AG09309 (cell line): Measurements from ENCODE around the gene CABP4.

Source experiments
- DNase-seq: peaks from one replicate; pipeline ENCODE4 v3.0.0-alpha.2; 2010; ENCODE audit warnings: low read depth
- H3K4me3 ChIP-seq: 2 replicates; pipeline ENCODE4 v1.5.1; 2011; ENCODE audit warnings: mild to moderate bottlenecking, low read depth, low read length, moderate library complexity; ENCODE audit not compliant: control insufficient read depth
- TF ChIP-seq, protein P1 (sequence below): IDR thresholded peaks from 2 replicates; pipeline ENCODE4 v1.5.1; 2011; ENCODE audit warnings: mild to moderate bottlenecking, low read depth, low read length, inconsistent platforms; ENCODE audit not compliant: insufficient read depth, control insufficient read depth; ENCODE audit errors: missing control alignments

The CABP4 gene

DNA sequence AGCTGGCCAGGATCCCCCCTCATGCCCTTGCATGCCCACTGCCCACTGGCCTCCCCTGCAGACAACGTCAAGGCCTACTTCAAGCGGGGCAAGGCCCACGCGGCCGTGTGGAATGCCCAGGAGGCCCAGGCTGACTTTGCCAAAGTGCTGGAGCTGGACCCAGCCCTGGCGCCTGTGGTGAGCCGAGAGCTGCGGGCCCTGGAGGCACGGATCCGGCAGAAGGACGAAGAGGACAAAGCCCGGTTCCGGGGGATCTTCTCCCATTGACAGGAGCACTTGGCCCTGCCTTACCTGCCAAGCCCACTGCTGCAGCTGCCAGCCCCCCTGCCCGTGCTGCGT is 35.5 kb downstream of the CABP4 start:
- no peak overlapping the region for H3K4me3 ChIP-seq
- TF ChIP-seq, protein P1, sequence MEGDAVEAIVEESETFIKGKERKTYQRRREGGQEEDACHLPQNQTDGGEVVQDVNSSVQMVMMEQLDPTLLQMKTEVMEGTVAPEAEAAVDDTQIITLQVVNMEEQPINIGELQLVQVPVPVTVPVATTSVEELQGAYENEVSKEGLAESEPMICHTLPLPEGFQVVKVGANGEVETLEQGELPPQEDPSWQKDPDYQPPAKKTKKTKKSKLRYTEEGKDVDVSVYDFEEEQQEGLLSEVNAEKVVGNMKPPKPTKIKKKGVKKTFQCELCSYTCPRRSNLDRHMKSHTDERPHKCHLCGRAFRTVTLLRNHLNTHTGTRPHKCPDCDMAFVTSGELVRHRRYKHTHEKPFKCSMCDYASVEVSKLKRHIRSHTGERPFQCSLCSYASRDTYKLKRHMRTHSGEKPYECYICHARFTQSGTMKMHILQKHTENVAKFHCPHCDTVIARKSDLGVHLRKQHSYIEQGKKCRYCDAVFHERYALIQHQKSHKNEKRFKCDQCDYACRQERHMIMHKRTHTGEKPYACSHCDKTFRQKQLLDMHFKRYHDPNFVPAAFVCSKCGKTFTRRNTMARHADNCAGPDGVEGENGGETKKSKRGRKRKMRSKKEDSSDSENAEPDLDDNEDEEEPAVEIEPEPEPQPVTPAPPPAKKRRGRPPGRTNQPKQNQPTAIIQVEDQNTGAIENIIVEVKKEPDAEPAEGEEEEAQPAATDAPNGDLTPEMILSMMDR = no peak
- DNase-seq = no peak

DNA sequence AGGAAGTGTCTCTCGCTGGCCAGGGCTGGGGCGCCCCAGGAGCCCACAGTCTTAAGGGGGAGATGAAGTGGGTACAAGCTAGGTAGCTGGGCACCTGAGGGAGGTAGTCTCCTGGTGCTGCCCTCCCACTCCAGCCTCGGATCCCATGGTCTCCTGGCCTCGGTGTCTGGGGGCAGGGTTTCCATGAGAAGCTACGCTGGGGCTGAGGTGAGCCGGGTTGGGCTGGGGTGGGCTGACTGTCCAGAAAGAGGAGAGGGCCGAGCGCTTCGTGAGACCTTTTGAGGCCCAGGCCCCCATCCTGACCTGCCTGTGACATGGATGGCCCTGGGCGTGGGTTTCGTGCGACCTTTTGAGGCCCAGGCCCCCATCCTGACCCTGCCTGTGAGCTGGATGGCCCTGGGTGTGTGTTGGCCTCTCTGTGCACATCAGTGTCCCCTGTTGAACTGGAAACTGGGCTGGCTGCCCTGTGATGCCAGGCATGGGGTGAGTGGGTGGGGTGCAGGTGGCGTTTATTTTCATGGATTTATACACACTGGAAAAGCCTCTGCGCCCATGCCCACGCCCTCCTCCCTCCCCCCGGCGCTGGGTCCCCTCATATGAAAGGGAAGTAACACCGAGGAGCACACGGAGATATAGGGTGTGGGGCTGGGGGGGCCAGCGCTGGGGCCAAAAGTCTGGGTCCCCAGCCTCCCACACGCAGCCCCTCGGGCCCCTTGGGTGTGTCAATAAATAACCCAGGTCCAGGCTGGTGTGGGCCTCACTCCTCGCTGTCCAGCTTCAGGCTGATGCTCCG is 36.3 kb downstream of the CABP4 start:
- DNase-seq = no peak
- H3K4me3 ChIP-seq = no peak overlapping the region
- TF ChIP-seq, protein P1 = no peak

DNA sequence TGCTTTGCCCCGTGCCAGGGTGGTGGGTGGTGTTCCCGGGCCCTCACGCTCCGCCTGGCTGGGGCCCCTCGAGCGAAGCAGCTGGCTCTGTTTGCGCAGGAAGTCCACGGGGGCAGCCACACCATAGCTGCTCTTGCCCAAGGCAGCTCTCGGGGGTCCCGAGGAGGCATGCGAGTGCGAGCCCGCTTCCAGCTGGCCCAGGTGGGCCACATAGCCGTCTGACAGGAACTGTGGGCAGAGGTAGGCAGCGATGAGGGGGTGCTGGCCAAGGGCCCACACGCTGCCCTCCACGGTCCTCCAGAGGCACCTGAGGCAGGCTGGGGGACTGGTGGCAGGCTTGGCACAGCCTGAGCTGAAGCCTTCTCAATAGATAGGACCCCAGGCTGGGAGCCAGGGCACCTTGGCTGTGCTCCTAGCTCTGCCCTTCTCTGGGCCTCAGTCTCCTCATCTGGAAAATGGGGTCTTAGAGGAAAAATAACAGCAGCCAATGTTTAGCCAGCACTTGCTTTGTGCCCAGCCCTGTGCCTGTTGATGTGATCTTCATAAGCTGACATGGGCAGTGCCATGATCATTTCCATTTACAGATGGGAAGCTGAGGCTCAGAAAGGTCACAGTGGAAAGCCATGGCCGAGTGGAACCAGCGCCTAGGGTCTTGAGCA is 37.0 kb downstream of the CABP4 start:
- TF ChIP-seq, protein P1 = no peak
- DNase-seq = no peak

DNA sequence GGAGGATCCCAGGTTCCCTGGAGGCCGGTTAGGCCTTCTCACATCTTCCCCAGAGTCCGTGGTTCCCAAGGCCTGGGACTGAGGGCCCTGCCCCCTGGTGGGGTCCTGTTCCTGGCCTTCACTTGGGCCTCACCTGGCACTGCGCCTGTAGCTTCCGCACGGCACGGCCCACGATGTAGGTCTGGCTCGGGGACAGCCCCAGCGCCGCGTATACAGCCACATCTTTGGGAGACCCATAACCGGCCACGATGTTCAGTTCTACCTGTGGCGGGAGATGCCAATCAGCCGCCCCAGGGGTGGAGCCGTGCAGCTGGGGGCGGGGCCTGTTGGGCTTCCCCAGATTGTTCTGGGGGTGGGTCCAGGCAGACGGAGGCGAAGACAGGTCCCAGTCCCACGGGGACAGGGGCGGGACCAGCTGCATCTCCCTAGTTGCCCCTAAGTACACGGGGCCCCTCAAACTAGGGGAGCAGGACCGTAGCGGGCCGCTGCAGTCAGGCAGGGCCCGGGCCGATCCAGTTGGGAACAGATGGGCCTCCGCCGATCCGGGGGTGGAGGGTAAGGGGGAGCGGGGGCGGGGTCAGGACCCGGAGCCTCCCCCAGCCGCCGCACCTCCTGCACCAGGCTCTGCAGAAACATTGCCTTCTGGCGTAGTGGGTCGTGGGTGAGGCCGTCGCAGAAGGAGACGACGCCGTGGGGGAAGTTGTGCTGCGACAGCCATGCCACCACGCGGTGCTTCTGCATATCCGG is 37.8 kb downstream of the CABP4 start:
- DNase-seq = no peak
- H3K4me3 ChIP-seq = no peak overlapping the region
- TF ChIP-seq, protein P1 = no peak

More for the DNA sequence above, 37.0 kb downstream of the CABP4 start:
- H3K4me3 ChIP-seq = no peak overlapping the region

DNA sequence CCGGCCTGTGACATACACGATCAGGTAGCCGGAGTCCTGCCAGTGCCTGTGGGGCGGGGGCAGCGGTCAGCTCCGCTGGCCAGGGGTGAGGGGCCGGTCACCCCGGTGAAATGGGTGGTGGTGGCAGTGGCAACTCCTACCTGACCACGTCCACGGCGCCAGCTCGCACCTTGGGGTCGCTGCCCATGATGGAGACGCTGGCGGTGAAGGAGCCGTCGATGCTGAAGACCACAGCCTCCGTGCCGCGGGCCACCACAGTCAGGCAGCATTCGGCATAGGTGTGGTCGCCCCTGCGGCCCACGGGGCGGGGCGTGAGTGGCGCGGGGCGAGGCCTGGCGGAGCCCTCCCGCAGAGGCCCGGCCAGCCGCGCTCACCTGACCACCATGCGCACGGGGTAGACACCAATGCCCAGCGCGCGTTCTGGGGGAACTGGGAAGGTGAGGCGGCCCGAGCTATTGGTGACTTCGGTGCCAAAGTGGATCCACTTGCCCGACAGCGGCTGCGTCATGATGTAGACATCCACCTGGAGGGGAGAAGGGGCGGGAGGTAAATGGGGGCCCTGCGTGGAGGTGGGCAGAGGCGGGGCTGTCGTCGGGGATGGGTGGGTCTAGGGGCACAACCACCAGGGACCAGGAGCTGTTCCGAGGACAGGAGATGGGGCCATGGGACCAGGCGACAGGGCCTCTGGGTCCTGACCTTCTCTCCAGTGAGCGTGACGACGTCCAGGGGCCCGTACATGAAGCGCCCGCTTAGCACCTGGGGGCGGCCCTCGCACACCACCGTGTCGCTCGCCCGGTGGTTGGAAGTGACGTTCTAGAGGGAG is 38.6 kb downstream of the CABP4 start:
- H3K4me3 ChIP-seq = no peak overlapping the region
- TF ChIP-seq, protein P1 = no peak
- DNase-seq = no peak
